AG09319 (cell line): Measurements from ENCODE around the gene MYL6B.
"Not testable (repeated sequence)": the region's sequence is repeated elsewhere in the genome, so short reads cannot be mapped to it uniquely, and the experiment has no call there.

Source experiments
- DNase-seq: peaks from one replicate; pipeline ENCODE4 v3.0.0-alpha.2; 2010; ENCODE audit warnings: low read depth; ENCODE audit errors: extremely low read depth
- TF ChIP-seq, protein P1 (sequence below): IDR thresholded peaks from 2 replicates; pipeline ENCODE4 v1.5.1; 2011; ENCODE audit warnings: low read depth, mild to moderate bottlenecking, inconsistent platforms, low read length, moderate library complexity

MYL6B gene

DNA sequence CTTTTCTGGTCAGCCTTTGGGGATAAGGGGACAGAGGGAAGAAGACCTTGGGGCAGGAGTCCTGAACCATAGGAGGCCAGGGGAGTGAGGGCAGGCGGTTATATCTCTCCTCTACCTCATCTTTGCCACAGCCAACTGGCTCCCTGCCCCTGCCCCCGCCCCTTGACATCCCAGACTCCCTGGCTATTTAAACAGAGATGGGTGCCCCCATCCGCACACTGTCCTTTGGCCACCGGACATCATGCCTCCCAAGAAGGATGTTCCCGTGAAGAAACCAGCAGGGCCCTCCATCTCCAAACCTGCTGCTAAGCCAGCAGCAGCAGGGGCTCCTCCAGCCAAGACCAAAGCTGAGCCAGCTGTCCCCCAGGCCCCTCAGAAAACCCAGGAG, 1.3 kb downstream of the MYL6B start:
- no peak for DNase-seq
- TF ChIP-seq, protein P1, sequence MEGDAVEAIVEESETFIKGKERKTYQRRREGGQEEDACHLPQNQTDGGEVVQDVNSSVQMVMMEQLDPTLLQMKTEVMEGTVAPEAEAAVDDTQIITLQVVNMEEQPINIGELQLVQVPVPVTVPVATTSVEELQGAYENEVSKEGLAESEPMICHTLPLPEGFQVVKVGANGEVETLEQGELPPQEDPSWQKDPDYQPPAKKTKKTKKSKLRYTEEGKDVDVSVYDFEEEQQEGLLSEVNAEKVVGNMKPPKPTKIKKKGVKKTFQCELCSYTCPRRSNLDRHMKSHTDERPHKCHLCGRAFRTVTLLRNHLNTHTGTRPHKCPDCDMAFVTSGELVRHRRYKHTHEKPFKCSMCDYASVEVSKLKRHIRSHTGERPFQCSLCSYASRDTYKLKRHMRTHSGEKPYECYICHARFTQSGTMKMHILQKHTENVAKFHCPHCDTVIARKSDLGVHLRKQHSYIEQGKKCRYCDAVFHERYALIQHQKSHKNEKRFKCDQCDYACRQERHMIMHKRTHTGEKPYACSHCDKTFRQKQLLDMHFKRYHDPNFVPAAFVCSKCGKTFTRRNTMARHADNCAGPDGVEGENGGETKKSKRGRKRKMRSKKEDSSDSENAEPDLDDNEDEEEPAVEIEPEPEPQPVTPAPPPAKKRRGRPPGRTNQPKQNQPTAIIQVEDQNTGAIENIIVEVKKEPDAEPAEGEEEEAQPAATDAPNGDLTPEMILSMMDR = no peak

DNA sequence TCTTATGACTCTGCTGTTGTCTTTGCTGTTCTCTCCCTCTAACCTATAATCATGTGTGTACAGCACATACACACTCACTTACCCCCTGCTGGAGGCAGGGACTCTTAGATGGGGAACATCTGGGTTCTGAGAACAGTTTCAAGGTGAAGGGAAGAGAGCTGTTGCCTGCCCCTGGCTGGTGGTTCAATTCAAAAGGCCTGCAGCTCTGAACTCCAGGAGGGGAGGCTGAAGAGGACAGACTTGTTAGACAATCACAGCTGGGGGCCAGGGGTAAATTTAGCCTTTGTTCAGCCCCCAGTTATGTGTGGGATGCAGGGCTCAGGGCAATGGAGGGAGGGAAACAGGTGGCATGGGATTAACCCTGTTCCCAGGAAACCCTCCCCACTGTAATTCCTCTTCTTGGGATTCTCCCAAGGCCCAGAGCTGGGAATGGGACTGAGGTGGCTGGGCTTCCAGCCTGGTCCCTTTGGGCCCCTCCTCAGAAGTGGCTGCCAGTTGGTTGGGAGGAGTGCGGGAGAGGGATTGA, 1.9 kb downstream of the MYL6B start:
- TF ChIP-seq, protein P1 = no peak
- no peak for DNase-seq

DNA sequence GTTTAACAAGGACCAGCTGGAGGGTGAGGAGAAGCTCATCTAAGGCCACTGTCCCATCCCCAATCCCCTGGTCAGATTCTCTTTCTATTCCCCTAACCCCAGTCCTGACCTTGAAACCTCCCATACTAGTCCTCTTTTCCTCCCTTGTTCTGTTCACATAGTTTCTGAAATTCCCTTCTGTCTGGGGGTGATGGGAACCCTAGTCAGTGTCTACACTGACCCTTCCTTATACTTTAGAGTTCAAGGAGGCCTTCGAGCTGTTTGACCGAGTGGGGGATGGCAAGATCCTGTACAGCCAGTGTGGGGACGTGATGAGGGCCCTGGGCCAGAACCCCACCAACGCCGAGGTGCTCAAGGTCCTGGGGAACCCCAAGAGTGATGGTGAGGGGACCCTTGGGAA, 2.4 kb downstream of the MYL6B start:
- no peak for DNase-seq
- TF ChIP-seq, protein P1 = no peak

DNA sequence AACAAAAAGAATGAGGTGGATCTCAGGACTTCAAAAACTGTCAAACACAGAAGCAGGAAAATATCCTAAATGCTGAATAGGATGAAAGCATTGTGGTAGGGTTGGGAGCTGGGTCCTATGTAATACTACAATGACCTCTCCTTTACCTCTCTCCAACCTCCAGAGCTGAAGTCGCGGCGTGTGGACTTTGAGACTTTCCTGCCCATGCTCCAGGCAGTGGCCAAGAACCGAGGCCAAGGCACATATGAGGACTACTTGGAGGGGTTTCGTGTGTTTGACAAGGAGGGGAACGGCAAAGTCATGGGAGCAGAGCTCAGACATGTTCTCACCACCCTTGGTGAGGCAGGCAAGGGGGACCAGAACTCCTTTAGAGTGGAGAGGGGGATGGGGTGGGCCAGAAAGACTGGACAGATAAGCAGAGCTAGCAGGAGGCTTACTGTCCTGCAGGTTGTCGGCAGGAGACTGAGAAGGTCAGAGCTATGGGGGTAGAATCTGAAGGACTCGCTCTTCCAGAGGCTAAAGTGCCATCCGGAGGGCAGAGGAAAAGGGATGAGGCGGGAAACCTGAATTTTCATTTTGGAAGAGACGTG, 3.0 kb downstream of the MYL6B start:
- TF ChIP-seq, protein P1 = no peak
- no peak for DNase-seq

DNA sequence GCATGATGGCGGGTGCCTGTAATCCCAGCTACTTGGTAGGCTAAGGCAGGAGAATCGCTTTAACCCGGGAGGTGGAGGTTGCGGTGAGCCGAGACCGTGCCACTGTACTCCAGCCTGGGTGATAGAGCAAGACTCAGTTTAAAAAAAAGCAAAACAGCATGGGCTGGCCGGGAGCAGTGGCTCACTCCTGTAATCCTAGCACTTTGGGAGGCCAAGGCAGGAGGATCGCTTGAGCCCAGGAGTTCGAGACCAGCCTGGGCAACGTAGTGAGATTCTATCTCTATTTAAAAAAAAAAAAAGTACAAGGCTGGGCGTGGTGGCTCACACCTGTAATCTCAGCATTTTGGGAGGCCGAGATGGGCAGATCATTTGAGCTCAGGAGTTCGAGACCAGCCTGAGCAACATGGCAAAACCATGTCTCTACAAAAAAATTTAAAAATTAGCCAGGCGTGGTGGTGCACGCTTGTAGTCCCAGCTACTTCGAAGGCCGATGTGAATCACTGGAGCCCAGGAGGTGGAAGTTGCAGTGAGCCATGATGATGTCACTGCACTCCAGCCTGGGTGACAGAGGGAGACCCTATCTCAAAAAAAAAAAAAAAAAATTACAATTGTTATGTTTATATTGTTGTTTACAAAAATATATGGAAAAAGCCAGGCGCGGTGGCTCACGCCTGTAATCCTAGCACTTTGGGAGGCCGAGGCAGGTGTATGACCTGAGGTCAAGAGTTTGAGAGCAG, 4.2 kb downstream of the MYL6B start:
- not testable (repeated sequence) for DNase-seq

DNA sequence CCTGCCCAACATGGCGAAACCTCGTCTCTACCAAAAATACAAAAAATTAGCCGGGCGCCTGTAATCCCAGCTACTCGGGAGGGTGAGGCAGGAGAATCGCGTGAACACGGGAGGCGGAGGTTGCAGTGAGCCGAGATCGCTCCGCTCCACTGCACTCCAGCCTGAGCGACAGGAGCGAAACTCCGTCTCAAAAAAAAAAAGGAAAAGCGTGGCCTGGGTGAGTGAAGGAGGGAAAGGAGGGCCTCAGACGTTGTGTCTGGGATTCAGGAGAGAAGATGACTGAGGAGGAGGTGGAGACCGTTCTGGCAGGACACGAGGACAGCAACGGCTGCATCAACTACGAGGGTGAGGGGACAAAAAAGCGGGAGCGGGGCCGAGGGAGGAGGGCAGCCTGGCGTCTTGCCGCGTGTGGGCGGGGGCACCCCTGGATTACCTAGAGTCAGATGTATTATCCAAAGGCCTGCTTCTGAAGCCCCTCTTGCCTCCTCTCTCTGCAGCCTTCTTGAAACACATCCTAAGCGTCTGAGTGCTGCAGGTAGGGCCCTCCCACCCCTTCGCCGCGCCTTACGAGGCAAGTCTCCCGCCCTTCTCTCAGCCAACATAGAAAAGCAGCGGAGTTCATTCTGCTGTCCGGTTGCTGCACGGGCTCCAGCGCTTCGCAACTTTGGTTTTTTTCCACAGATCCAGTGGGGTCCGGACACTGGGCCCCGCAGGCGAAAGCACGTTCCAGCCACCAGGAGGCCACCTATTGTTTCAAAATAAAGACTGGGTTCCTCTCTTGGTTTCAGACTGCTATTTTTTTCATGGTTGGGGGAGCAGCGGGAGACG, 5.0 kb downstream of the MYL6B start:
- TF ChIP-seq, protein P1 = peak; percentile 64
- peak; percentile 62 for DNase-seq

DNA sequence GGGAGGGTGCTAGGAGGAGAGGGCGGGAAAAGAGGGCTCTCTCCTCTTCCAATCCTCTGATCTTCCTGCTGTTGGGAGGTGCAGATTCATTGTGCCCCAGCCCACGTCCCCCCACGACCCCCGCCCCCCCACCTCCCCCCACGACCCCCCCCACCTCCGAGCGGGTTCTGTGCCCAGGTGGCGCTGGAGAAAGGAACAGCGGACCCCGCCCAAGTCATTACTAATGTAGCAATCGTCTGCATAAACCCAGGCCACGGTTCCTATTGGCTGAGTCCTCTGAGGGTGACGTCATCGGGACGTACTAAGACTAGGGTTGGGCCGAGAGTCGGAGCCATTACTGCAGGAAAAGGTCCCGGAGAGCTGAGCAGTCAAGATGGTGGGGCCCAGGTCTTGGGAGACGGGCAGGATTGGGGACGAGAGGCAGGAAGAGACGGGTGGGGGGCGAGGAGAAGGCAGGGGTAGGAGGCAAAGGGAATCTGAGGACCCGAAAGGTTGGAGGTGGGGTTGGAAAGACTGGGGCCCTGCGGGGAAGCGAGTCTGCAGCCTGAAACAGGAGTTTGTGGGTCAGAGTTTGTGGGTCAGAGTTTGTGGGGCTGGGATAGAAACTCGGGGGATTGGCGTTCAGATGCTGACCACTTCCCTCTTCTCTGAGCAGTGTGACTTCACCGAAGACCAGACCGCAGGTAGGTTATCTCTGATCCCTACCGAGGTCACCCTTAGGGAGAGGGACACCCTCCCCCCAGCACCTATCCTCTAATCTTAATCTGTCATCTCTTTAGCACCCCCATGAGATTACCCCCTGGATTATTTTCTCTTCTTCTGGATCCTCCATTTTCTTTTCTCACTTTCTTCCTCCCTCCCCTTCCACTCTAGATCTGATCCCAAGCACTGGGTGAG, 5.9 kb downstream of the MYL6B start, which contains the start of gene MYL6:
Gene MYL6 (plus strand): TSS at position 331 of the 897 bp plus-strand sequence. CDS start 43 bp downstream, at position 374.
- TF ChIP-seq, protein P1 = no peak
- peak; percentile 97 for DNase-seq
